ENCODE results near the gene KLHL29. TPM values are rescaled to one million over a fixed set of nuclear protein-coding genes. Genes with fewer than 3 reads are reported as not detected.

The KLHL29 gene
- total RNA-seq, 1 donor, result 14.7 TPM

GRCh38 chr2:23349508-23349907 lies 35.5 kb upstream of the KLHL29 start:
- TF ChIP-seq CTCF (IDR thresholded peaks at IDR 0.05; ENCODE audit: insufficient read depth, low read depth, low read length), result no peak
- no peak for DNase-seq (ENCODE audit: low read depth)

GRCh38 chr2:23350041-23350791 lies 34.8 kb upstream of the KLHL29 start:
- H3K4me3 ChIP-seq (ENCODE audit: low read depth, low read length), result no peak overlapping the region
- DNase-seq (ENCODE audit: low read depth), result no peak
- no peak for TF ChIP-seq CTCF (IDR thresholded peaks at IDR 0.05; ENCODE audit: insufficient read depth, low read depth, low read length)

More at GRCh38 chr2:23349508-23349907, 35.5 kb upstream of the KLHL29 start:
- no peak overlapping the region for H3K4me3 ChIP-seq (ENCODE audit: low read depth, low read length)

GRCh38 chr2:23350792-23351355 lies 34.1 kb upstream of the KLHL29 start:
- no peak overlapping the region for H3K4me3 ChIP-seq (ENCODE audit: low read depth, low read length)
- no peak for DNase-seq (ENCODE audit: low read depth)
- no peak for TF ChIP-seq CTCF (IDR thresholded peaks at IDR 0.05; ENCODE audit: insufficient read depth, low read depth, low read length)

- H3K4me3 ChIP-seq (ENCODE audit: low read depth, low read length), result no peak overlapping the region
- TF ChIP-seq CTCF (IDR thresholded peaks at IDR 0.05; ENCODE audit: insufficient read depth, low read depth, low read length), result peak; percentile 83
- peak; percentile 70 for DNase-seq (ENCODE audit: low read depth)
Measured at GRCh38 chr2:23351388-23352141, 33.4 kb upstream of the KLHL29 start.

GRCh38 chr2:23354554-23354953 lies 30.4 kb upstream of the KLHL29 start:
- no peak for TF ChIP-seq CTCF (IDR thresholded peaks at IDR 0.05; ENCODE audit: insufficient read depth, low read depth, low read length)
- H3K4me3 ChIP-seq (ENCODE audit: low read depth, low read length), result no peak overlapping the region
- no peak for DNase-seq (ENCODE audit: low read depth)

- no peak for DNase-seq (ENCODE audit: low read depth)
- H3K4me3 ChIP-seq (ENCODE audit: low read depth, low read length), result no peak overlapping the region
- no peak for TF ChIP-seq CTCF (IDR thresholded peaks at IDR 0.05; ENCODE audit: insufficient read depth, low read depth, low read length)
Measured at GRCh38 chr2:23355001-23355400, 30.0 kb upstream of the KLHL29 start.

Measured in fibroblast of villous mesenchyme (primary cell).